HepG2 (cell line): Measurements from ENCODE around the gene SMYD5. TPM values are rescaled to one million over a fixed set of nuclear protein-coding genes. Genes with fewer than 3 reads are reported as not detected.

Experiments
- CERS6 ChIP-seq: sonication (generic); formaldehyde crosslinking; IDR thresholded peaks from 2 replicates; pipeline ENCODE4 v1.5.0; 2020; ENCODE audit warnings: missing genetic modification reagents
- E2F1 ChIP-seq: sonication (generic); formaldehyde crosslinking; IDR thresholded peaks from 2 replicates; pipeline ENCODE4 v1.5.0; 2020; ENCODE audit warnings: missing genetic modification reagents
- KDM4B ChIP-seq: sonication (generic); formaldehyde crosslinking; IDR thresholded peaks from 2 replicates; pipeline ENCODE4 v1.4.0; 2020; ENCODE audit warnings: missing genetic modification reagents
- NBN ChIP-seq: fragments of 450-650 bp; conservative IDR thresholded peaks from 2 replicates; pipeline ENCODE4 v1.6.1; 2017
- THAP7 ChIP-seq: sonication (generic); formaldehyde crosslinking; IDR thresholded peaks from 2 replicates; pipeline ENCODE4 v1.8.1; 2023; ENCODE audit warnings: mild to moderate bottlenecking, missing genetic modification reagents
- TRIM22 ChIP-seq: fragments of 450-650 bp; IDR thresholded peaks from 2 replicates; pipeline ENCODE4 v1.6.1; 2017
- ZC3H4 ChIP-seq: sonication (generic); formaldehyde crosslinking; IDR thresholded peaks from 2 replicates; pipeline ENCODE4 v1.4.0; 2020; ENCODE audit warnings: missing genetic modification reagents, borderline replicate concordance
- ZEB1 ChIP-seq: IDR thresholded peaks from 2 replicates; pipeline ENCODE4 v1.6.1; 2012; ENCODE audit warnings: mild to moderate bottlenecking, low read depth, inconsistent platforms; ENCODE audit not compliant: insufficient replicate concordance
- ZNF333 ChIP-seq: sonication (generic); formaldehyde crosslinking; IDR thresholded peaks from 2 replicates; pipeline ENCODE4 v1.4.0; 2020; ENCODE audit warnings: mild to moderate bottlenecking, missing genetic modification reagents, borderline replicate concordance
- ZNF503 ChIP-seq: sonication (generic); formaldehyde crosslinking; IDR thresholded peaks from 2 replicates; pipeline ENCODE4 v1.4.0; 2020; ENCODE audit warnings: missing genetic modification reagents
- ZNF557 ChIP-seq: sonication (generic); formaldehyde crosslinking; IDR thresholded peaks from 2 replicates; pipeline ENCODE4 v1.4.0; 2020; ENCODE audit warnings: missing genetic modification reagents
- ZNF564 ChIP-seq: sonication (generic); formaldehyde crosslinking; IDR thresholded peaks from 2 replicates; pipeline ENCODE4 v1.8.1; 2023; ENCODE audit warnings: mild to moderate bottlenecking, missing genetic modification reagents
- ZNF577 ChIP-seq: sonication (generic); formaldehyde crosslinking; IDR thresholded peaks from 2 replicates; pipeline ENCODE4 v1.4.0; 2020; ENCODE audit warnings: mild to moderate bottlenecking, low read depth, missing genetic modification reagents, borderline replicate concordance
- ZNF687 ChIP-seq: sonication (generic); formaldehyde crosslinking; IDR thresholded peaks from 2 replicates; pipeline ENCODE4 v1.5.1; 2020; ENCODE audit warnings: mild to moderate bottlenecking, missing genetic modification reagents, moderate library complexity
- ZNF7 ChIP-seq: IDR thresholded peaks from 2 replicates; pipeline ENCODE4 v1.6.1; 2016; ENCODE audit warnings: missing biosample characterization, missing genetic modification reagents
- ZNF790 ChIP-seq: sonication (generic); formaldehyde crosslinking; IDR thresholded peaks from 2 replicates; pipeline ENCODE4 v1.8.0; 2022; ENCODE audit warnings: missing genetic modification reagents, mild to moderate bottlenecking, borderline replicate concordance
- ZNF891 ChIP-seq: sonication (generic); formaldehyde crosslinking; IDR thresholded peaks from 2 replicates; pipeline ENCODE4 v1.5.0; 2020; ENCODE audit warnings: mild to moderate bottlenecking, missing genetic modification reagents
- polyA plus RNA-seq, 8 experiments: library from polyadenylated mRNA; depleted of rRNA in 3 of 8; stranded (reverse) in 7 of 8; unstranded in 1 of 8; fragments of >200 nt; fragmentation: Illumina TruSeq in 4 of 8; extraction: Trizol in 4 of 8; gene quantifications; 2 replicates each; pipeline versions ENCODE4 v1.2.1 to v1.2.3, GENCODE V29; 2011 to 2016; ENCODE audit warnings: low read depth in 4 of 8, missing spikeins in 1 of 8, mixed read lengths in 1 of 8; ENCODE audit not compliant: insufficient read depth in 1 of 8
- total RNA-seq, 5 experiments: library from RNA; depleted of rRNA; stranded (reverse); fragments of >200 nt; fragmentation: Illumina TruSeq; extraction: Trizol; gene quantifications; 2 replicates each; pipeline ENCODE4 v1.2.3, GENCODE V29; 2016; ENCODE audit warnings: low read depth in 1 of 5
- TF ChIP-seq, protein P1 (sequence below): sonication (generic); formaldehyde crosslinking; IDR thresholded peaks from 2 replicates; pipeline ENCODE4 v1.5.0; 2020; ENCODE audit warnings: missing genetic modification reagents, mild to moderate bottlenecking, borderline replicate concordance

SMYD5 gene
- total and polyA plus RNA-seq, 2 of the 13 experiments (the other 11 are each of a cell fraction or from before 2014, with no cell fraction given), result 55.8 to 70.4 TPM

- TF ChIP-seq ZNF333 (0 out of 2 replicates have a peak, but pooled peaks have one; percentile 32), E2F1 (CRISPR knock-in tag) (peak; percentile 84; the same call in 1 of the 2 replicates), ZNF503 (0 out of 2 replicates have a peak, but pooled peaks have one; percentile 43), TRIM22 (no peak), ZEB1 (no peak), ZNF891 (peak; percentile 66; the same call in 1 of the 2 replicates), KDM4B (CRISPR knock-in tag) (no peak), NBN (no peak), ZNF564 (peak; percentile 79; the same call in 1 of the 2 replicates), CERS6 (CRISPR knock-in tag) (no peak), ZNF790 (CRISPR knock-in tag) (no peak), ZNF557 (no peak), ZNF577 (CRISPR knock-in tag) (no peak), ZC3H4 (no peak), THAP7 (CRISPR knock-in tag) (no peak), ZNF7 (CRISPR knock-in tag) (no peak), ZNF687 (CRISPR knock-in tag) (peak; percentile 91)
- TF ChIP-seq, protein P1, sequence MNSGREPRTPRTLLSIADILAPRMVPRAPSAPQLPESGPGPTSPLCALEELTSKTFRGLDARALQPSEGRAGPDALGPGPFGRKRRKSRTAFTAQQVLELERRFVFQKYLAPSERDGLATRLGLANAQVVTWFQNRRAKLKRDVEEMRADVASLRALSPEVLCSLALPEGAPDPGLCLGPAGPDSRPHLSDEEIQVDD (CRISPR knock-in tag), result 0 out of 2 replicates have a peak, but pooled peaks have one; percentile 50
These were observed 37.0 kb upstream of the SMYD5 start (continued) for GRCh38 chr2:73176881-73177644.
